ENCODE results near the gene CLSTN1.
A peak's percentile ranks its signal among the peaks of the same experiment; 100 is the strongest.

CLSTN1 gene

DNA sequence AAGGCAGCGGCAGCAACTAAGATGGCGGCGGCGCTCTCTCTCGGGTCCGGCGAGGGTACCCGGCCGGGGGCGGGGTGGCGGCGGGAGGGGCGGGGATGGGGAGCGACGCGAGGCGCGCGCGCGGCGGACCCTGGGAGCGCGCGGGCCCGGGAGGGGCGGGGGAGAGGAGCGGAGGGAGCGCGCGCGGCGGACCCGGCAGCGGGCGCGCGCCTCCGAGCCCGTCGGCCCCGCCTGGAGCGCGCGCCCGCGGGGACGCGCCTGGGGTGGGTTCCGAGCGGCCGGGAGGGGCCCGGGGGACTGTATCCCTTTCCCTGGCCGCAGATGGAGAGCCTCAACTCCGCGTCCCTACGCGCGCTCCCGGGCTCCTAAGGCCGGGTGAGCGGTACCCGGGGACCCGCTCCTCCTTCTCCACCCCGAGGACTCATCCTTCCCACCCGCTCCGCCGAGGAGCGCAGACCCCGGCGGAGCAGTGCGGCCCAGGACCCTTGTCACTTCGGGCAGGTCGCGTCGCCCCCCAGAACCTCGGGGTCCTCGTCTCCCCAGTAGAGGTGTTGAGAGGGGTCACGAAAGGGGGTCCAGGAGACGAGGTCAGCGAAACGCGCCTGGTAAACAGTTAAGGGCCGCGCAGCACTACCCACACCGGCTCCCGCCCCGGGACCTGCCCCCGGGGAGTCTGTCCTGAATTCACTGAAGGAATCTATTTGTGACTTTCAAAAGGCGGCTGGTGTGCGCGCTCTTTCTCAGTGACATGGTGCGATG, at the start of gene CLSTN1:
Gene CLSTN1 (minus strand): TSS at position 23 of the 759 bp plus-strand sequence. CDS start 232 bp downstream, outside the sequence.
- peak; percentile 87 for DNase-seq (ENCODE audit: low read depth)

DNA sequence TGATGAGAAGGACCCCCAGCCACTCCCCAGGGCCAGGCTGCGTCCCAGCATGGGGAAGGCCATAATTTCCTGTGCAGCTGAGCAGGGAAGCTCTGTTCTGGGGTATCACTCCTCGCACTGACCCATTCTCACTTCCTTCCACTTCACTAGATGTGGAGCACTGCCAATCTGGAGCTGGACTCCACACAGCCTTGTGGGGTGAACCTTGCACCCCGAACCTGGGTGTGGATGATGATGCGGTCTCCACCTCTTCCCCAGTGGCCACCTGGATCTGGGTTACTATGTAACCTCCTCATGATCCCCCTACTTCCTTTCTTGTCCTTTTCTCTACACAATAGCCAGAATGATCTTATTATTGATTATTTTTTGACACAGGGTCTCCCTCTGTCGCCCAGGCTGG, 49.6 kb upstream of the CLSTN1 start:
- no peak for DNase-seq (ENCODE audit: low read depth)

DNA sequence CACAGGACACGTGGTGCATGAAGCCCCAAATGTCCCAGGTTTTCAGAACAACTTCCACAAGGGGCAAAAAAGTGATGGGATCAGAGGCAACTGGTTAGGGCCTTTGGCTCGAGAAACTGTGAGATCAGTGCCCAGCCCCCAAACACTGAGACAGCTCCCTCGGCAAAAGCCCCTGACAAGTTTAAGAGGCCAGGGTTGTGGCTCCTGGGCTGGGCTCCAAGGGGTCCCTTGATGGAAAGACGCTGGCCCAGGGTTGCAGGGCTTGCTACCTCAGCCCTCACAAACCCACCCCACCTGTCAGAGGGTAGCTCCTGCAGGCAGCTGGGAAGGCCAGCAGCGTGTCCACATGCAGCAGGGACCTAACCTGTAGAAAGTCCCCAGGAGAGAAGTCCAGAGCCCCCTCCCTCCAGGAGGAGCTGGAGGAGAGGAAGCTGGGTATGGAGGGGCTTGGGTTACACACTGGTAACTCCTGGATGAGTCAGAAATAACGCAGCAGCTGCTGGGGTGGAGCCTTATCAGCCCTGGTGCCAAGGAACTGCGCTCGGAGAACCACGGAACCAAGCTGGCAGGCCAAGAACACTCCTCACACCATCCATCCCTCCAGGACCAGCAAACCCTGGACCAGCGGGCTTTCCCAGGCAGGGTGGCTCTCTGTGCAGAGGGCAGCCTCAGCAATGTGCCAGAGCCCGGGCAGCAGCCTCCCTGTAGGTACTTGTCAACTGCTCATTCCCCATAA, 48.8 kb upstream of the CLSTN1 start:
- DNase-seq (ENCODE audit: low read depth): no peak

DNA sequence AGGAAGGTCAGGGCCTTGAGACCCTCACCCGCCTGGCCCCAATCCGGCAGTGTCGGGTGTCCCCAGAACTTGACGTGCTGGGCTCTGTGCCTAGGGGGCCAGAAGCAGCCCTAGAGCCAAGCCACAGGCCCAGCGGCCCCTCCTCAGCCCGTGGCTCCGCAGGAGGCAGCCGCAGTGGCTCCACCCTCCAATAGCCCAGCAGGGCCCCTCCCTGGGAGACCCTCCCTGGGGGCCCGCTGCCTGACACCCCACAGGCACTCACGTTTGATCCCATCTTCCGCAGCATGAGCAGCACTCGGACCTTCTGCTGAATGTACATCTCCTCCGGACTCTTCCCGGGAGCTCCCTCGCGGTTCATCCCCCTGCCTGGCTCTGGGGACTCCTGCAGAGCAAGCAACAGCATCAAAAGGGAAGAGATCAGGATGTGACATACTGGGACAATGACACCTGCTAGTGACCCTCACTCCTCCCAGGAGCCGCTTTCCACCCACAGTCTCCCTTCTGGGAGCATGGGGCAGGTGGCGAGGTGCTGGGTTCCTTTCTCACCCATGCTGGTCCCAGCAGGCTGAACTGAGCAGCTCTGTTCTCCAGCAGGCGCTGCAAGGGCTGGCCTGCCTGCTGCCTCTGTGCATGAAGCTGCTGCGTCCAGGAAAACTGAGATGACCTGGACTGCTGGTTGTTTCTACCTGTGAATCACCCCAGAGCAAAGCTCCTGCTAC, 48.1 kb upstream of the CLSTN1 start:
- no peak for DNase-seq (ENCODE audit: low read depth)

DNA sequence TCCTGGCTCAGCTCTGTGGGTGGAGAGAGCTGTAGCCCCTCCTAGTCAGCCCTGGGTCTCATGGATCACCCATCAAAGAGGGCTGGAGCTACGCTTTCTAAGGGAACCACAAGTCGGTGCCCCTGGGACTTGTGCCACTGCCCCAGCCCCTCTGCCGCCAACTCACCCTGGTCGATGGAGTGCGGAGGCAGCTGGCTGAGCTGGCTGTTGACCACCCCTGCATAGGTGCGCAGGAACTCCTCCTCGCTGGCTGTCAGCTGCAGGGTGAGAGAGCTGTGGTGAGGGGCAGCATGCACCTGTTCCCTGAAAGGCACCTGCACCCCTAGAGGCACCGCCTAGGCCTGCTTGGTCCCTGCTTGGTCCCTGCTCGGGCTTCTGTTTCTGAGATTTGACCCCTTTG, 47.3 kb upstream of the CLSTN1 start:
- DNase-seq (ENCODE audit: low read depth): no peak

DNA sequence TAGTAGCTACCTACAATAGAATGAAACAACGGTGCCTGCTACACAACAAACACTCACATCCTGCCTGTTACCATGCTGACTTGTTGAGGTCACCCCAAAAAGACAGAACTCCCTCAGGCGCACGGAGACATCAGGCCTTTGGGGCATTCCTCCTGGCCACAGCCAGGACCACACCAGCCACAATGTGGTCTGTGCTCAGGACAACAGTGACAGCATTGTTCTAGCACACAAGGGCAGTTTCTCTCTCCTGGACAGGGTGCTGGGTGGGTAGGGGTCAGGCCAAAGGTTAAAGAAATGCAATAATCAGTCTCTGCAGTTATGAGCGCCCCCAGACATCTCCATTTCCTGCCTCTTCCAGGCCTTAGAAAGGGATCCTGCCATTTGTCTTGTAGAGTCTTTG, 46.8 kb upstream of the CLSTN1 start:
- no peak for DNase-seq (ENCODE audit: low read depth)

DNA sequence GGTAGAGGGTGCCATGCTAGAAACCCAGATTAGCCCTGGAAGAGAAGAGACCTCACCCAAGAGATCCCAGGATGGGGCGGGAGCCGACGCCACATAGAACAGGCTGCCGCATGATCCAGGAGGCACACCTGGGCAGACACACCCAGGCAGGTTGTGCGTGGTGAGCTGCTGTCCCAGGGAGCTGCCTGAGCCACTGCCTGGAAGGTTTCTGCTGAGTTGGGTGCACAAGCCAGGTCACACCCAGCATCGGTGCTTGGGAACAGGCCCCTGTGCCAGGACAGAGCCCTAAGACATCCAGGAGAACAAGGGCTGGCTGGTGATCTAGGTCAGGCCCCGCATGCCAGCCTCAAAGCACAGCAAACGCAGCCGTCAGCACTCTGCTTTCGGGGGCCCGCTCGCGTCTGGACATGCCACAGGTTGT, 46.1 kb upstream of the CLSTN1 start:
- DNase-seq (ENCODE audit: low read depth): no peak

DNA sequence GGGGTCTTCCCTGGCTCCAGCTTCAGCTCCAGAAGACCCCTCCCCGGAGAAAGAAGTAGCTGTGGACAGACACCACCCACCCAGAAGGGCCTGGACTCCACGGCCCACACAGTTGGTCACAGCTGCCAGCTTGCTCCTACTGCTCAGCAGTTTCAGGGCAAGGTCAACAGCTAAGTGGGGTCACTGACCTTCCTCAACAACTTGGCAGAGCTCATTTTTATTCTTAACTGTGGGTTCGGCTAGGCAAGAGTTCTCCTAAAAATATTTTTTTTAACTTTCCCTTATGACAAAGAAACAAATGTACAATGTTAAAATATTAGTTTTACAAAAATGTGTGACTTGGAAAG, 44.5 kb upstream of the CLSTN1 start:
- DNase-seq (ENCODE audit: low read depth): no peak

DNA sequence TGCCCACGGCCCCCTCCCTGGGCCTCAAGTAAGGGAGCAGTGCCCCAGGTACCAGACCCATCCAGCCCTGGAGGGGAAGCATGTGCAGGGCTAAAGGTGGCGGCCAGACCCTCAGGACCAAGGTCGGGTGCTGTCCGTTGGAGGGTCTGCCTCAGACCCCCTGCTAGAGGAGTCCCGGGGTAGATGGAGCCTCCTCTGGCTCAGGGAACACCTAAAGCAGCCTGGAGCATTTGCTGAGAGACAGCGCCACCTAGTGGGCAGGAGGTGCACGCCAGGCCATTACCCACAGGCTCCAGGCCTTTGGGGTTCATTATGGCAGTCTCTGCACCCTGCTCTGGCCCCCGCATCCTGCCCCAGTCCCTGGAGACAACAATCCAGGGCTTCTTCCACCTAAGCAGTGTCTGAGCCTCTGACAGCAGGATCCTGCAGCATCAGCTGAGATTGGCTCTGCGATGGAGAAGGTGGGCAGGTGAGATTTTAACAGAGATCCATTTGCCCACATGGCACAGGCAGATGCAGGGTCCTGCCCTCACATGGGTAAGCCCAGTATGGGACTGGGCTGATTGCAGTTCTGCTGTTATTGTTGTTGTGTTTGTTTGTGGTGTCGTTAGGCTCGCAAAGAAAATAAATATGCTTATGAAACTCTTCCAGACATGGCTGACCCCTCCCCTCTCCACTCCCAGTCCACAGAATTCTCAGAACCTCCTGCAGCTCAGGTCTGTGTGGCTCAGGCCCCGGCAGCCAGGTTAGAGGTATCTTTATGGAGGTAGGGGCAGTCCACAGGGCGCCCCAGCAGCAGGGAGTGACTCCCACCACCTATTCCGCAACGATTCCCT, 43.9 kb upstream of the CLSTN1 start:
- DNase-seq (ENCODE audit: low read depth): peak; percentile 77

DNA sequence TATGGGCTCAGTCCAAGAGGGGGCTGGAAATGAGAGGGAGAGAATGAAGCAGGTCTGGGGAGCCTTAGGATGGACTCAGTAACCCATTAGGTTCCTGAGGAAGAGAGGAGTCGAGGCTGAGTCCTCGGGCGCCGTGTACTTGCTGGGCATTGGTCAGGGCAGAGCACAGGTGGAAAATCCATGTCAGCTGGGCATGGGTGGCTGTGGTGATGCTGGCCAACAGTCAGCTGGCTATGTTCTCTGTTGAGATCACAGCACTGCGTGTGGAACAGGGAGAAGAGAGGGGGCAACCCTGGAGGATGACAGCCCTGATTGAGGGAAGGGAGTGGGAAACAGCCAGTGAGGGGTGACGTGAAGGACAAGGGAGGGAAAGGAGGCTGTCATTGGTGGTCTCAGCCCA, 43.1 kb upstream of the CLSTN1 start:
- DNase-seq (ENCODE audit: low read depth): no peak

DNA sequence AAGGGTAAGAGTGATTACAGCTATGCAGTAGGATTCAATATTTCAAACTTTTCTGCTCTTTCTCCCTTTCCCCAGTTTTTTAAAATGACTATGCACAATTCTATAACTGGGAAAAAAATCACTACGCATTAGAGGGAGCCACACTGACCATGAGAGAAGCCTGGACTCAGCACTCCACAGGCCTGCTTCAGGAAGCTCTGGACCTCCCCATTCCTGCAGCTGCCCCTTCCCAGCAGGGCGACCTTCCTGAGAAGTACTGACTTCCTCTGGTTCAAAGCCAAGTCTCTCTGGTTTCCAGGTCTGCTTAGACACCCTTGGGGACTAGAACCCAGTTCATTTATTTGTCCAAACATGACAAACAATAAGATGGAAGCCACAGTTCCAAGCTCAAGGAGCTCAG, 42.0 kb upstream of the CLSTN1 start:
- DNase-seq (ENCODE audit: low read depth): no peak

DNA sequence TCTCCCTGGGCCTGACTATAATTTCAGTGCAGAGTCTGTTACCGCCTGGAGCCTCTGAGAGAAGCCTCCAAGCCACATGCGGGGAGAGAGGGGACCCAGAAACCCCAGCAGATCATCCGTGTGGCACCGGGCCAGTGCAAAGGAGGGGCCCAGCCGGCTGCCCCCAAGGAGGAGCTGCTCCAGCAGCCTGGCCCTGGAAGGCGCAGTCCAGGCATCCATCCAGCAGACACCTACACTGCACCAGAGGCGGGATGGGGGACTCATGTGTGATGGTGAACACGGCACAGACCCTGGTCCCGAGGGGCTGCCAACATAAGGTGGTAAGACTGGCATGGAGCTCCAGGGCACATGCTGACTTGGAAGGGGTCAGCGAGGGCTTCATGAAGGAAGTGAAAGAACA, 39.6 kb upstream of the CLSTN1 start:
- no peak for DNase-seq (ENCODE audit: low read depth)

DNA sequence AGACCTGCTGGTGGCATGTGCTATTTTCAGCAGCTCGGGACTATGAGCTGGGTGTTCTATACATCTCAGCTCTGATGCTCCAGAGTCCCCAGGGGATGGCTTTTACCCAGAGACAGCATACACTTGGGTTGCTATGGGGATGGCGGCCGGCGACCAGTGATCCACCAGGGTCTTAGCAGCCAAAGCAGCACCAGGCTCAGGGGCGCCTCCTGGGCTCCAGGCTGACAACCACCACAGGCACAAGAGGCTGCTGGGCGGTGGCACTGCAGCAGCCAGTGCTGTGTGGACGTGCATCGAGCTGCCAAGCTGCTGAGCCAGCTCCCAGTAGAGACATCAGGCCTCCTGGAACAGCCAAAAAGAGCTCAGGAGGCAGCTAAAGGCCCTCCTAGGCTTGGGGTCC, 37.6 kb upstream of the CLSTN1 start:
- DNase-seq (ENCODE audit: low read depth): no peak

DNA sequence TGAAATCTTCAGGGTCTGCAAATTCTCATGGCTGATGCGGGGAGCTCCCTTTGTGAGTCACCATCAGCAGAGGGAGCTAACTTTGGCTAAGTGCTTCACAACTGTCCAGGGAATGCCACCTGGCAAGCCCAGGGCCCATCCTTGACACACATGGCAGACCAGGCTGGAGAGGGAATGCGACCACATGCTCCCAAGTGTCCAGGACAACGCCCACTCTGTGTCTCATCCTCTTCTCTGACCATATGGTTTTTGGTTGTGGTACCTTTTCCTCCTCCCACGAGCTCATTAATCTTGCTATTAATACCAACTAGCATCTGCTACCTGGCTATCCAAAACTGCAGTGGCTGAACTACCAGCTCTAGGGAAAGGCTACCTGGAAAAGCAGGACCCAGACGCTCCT, 37.1 kb upstream of the CLSTN1 start:
- DNase-seq (ENCODE audit: low read depth): no peak

DNA sequence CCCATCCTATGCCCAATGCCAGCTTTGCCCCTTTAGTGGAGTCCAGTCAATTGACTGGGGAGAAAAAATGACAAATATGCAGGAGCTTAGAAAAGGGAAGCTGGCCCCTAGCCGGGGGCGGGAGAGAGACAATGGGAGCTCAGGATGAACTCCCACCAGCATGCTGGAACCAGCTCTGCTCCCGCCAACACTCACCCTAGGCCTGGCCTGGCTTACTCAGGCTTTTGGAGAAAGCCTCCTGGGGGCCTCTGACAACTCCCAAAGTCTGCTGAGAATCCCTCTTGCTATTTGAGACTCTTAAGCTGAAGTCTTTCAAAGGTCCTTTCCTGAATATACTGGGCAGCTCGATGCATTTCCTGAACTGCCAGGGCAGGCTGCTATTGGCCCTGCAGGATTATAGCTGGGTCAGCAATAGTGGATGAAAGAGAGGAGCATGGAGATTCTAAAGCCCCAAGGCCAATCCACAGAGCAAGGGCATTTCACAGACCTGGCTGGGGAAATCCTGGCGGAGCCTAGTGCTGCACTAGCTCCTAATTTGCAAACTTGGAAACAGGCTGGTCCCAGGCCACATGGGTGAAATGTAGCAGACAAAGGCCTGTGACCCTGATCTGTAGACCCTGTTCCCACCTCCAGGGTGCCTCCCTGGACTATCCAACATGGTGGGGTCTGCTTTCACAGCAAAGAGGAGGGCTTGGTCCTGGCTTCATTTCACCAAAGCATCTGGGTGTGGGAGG, 35.7 kb upstream of the CLSTN1 start:
- DNase-seq (ENCODE audit: low read depth): no peak

DNA sequence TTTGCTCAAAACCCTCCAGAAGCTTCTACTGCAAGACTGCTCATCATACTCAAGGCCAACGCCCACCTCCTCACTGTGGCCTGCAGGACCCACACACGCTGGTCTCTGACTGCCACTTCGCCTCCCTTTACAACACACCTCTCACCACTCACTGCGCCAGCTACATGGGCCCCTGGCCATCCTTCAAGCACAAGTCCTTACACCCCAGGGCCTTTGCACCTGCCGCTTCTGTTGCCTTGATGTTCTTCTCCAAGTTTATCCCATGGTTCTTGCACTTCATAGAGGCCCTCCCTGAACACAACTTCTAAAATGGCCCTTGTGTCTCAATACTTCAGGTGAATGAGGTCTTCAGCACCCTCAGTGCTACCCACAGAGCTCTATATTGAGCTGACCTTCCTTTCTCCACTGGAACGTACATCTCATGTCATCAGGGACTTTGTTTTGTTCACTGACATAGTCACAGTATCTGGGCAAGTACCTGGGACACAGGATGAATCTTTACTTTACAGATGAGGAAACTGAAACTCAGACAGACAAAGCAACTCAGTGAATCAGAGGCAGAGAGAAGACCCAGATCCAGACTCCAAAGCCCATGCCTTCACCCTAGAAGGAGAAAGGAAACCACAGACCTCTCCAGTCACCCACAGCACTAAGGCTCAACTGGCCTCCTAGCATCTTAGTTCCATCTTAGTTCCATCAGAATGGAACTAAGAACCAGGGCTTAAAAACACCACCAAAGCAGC, 34.7 kb upstream of the CLSTN1 start:
- DNase-seq (ENCODE audit: low read depth): no peak

DNA sequence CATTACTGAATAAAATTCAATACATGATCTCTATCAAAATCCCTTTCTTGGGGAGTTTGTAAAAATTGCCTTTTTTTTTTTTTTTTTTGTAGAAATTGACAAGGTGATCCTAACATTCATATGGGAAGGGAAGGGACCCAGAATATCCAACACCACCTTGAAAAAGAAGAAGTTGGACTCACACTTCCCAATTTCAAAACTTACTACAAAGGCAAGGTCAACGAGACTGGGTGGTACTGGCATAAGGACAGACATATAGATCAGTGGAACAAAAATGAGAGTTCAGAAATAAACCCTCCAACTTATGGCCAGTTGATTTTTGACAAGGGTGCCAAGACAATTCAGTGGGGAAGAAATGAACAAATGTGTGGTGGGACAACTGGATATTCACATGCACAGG, 31.4 kb upstream of the CLSTN1 start:
- no peak for DNase-seq (ENCODE audit: low read depth)

DNA sequence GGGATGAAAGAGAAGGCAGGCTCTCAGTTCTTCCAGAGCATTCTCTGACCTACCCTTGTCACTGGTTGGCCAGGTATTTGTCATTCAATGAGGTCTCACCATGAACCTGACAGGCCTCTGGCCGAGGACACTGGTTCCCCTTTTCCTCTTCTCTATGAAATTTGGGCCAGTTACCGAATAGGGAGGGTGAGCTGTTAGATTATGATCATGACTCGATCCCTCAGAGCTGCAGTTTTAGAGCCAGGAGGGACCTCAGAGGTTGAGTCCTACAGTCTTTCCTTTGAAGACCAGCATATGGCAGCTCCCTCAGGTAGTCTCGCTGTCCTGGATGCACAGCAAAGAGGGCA, 29.5 kb upstream of the CLSTN1 start:
- no peak for DNase-seq (ENCODE audit: low read depth)

DNA sequence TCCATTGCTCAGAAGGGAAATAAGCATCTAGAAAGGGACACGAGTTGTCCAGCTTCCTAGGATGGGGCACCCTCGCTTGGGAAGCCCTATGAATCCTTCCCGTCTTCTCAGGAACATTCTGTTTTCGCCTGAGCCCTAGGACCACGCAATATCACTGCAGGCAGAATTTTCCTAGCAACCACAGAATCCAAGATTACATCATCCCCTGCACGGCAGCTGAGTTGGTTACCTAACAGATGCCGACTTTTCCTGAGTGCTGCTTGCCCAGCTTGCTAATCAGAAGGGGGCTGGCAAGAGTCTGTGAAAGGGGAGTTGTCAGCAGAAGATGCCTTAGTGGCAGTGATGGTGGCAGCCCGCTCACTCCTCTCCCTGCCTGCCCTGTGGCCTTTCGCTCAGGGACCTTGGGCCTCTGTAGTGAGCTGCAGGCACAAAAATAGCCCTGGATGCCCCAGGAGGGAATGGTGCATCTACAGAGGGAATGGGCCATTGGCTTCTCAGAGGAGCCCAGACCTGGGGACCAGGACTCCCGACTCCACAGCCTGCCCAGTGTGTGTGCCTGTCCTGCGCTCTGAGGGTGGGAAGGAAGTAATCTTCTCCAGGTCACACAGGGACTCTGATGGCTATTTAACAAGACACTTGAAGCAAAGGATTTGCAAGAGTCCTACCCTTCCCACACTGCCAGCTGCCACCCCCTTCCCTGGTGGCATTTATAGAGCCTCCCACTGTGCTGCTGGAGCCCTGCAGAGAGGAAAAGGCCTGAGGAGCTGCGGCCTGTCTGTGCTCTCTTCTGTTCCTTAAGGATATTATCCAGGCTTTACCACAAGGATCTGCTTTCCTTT, 28.9 kb upstream of the CLSTN1 start:
- DNase-seq (ENCODE audit: low read depth): no peak

DNA sequence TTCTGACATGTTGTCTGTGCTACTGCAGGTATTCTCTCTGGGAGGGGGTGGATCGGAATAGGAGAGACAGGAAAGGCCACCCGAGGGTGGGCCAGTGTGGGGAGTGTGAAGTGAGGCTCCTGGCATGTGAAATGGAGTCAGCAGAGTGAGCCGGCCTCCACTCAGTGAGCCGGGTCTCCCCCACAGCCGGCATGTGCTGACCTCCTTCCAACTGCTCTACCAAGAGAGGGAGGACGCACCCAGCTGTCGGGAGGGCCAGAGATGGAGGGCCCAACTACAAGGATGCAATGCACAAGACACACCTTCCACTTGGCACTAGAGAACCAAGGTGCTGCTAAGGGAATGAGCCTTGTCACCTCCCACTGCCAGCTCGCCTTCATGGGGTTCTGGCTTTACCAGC, 28.2 kb upstream of the CLSTN1 start:
- no peak for DNase-seq (ENCODE audit: low read depth)
